ENCODE data around the gene RETREG3. TPM values are rescaled to one million over a fixed set of nuclear protein-coding genes. Genes with fewer than 3 reads are reported as not detected.

Gene RETREG3
- total RNA-seq, 2 experiments from 2014 or later = 33.5 to 50.5 TPM

DNA sequence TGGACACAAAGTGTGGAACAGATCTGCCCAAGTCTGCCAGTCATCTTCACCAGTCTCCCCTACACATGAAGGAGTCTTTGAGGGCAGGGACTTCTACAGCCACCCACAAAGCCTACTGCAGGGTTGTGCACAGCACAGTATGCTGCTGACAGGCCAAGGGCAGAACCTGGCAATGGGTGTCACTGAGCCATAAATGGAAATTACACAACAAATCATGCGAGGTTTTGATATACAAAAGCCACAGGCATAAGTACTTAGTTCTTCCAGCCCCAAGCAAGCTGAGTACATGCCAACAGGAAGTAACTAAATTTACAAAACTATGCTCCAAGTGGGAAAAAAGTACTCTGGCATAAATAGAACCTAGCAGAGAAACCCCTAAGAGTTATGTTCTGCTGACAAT, 23.8 kb downstream of the RETREG3 start:
- Histone ChIP-seq H3K4me3 (ENCODE audit: low read depth, low read length, poor library complexity, severe bottlenecking) (no peak overlapping the region), H3K27ac (ENCODE audit: low read depth, low read length, poor library complexity, severe bottlenecking) (peak overlapping the region; percentile 89), H4K20me1 (ENCODE audit: insufficient read depth, low read length) (no peaks in the 10 kb centered on the region; the same call in 1 of the 2 replicates), H3K36me3 (ENCODE audit: insufficient read depth, low read length) (peaks cover 89% of the 10 kb centered on the region), H3K9me3 (ENCODE audit: low read length) (no peaks in the 10 kb centered on the region), H2AFZ (ENCODE audit: low read length) (no peak overlapping the region), H3K4me2 (ENCODE audit: low read length) (no peak overlapping the region), H3K79me2 (ENCODE audit: insufficient read depth, low read depth, low read length) (no peaks in the 10 kb centered on the region), H3K4me1 (ENCODE audit: insufficient read depth, low read length, poor library complexity, severe bottlenecking) (peaks cover 46% of the 10 kb centered on the region), H3K9me2 (ENCODE audit: insufficient read depth, low read length) (no peaks in the 10 kb centered on the region)
- TF ChIP-seq EZH2phosphoT487 (IDR thresholded peaks at IDR 0.05; ENCODE audit: borderline replicate concordance, low read depth, low read length) = no peak
- no TSS peak for BruUV-seq (replicated peaks)
- CTCF ChIA-PET (ENCODE audit: unreplicated experiment) = no interaction called here
- intact Hi-C loops (cut with micrococcal nuclease; ENCODE audit: unreplicated experiment) = no loop called here
- POLR2A ChIA-PET = interaction anchor here (1.1 to 5.0 kb wide), 2 partner anchors 20 to 91 kb away, joined by 3 to 44 read pairs; no protein-coding TSS in a partner anchor
- no peak for DNase-seq (ENCODE audit: low spot score)

DNA sequence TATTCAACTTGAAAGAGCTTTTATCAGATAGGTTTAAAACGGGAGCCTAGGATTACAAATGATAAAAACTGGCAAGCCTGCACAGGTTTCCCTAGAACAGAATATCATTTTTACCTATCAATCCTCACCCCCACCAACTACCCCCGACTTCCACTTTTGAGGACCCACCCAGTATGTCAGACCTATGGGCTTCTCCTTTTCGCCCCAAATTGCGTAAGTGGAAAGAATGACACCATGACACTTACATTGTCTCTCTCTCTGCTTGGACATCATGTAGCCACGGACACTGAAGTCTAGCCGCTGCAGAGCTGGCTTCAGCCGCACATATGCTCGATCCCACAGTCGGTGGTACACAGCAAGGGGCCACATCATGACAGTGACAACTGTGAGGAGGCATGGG, 24.3 kb downstream of the RETREG3 start:
- peaks cover 51% of the 10 kb centered on the region for H3K4me1 ChIP-seq (ENCODE audit: insufficient read depth, low read length, poor library complexity, severe bottlenecking)
- BruUV-seq (replicated peaks) = no TSS peak
- H2AFZ ChIP-seq (ENCODE audit: low read length) = no peak overlapping the region
- no peak overlapping the region for H3K4me3 ChIP-seq (ENCODE audit: low read depth, low read length, poor library complexity, severe bottlenecking)
- H4K20me1 ChIP-seq (ENCODE audit: insufficient read depth, low read length) = no peaks in the 10 kb centered on the region; the same call in 1 of the 2 replicates
- POLR2A ChIA-PET = interaction anchor here (1.0 to 5.0 kb wide), 2 partner anchors 20 to 189 kb away, joined by 4 to 44 read pairs; no protein-coding TSS in a partner anchor
- no peak for TF ChIP-seq EZH2phosphoT487 (IDR thresholded peaks at IDR 0.05; ENCODE audit: borderline replicate concordance, low read depth, low read length)
- TF ChIP-seq, protein P1, sequence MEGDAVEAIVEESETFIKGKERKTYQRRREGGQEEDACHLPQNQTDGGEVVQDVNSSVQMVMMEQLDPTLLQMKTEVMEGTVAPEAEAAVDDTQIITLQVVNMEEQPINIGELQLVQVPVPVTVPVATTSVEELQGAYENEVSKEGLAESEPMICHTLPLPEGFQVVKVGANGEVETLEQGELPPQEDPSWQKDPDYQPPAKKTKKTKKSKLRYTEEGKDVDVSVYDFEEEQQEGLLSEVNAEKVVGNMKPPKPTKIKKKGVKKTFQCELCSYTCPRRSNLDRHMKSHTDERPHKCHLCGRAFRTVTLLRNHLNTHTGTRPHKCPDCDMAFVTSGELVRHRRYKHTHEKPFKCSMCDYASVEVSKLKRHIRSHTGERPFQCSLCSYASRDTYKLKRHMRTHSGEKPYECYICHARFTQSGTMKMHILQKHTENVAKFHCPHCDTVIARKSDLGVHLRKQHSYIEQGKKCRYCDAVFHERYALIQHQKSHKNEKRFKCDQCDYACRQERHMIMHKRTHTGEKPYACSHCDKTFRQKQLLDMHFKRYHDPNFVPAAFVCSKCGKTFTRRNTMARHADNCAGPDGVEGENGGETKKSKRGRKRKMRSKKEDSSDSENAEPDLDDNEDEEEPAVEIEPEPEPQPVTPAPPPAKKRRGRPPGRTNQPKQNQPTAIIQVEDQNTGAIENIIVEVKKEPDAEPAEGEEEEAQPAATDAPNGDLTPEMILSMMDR (conservative IDR thresholded peaks at IDR 0.05; ENCODE audit: low read length) = no peak
- H3K9me3 ChIP-seq (ENCODE audit: low read length) = no peaks in the 10 kb centered on the region
- H3K79me2 ChIP-seq (ENCODE audit: insufficient read depth, low read depth, low read length) = no peaks in the 10 kb centered on the region
- H3K27ac ChIP-seq (ENCODE audit: low read depth, low read length, poor library complexity, severe bottlenecking) = no peak overlapping the region
- intact Hi-C loops (cut with micrococcal nuclease; ENCODE audit: unreplicated experiment) = no loop called here
- CTCF ChIA-PET (ENCODE audit: unreplicated experiment) = no interaction called here
- no peak overlapping the region for H3K4me2 ChIP-seq (ENCODE audit: low read length)
- no peaks in the 10 kb centered on the region for H3K9me2 ChIP-seq (ENCODE audit: insufficient read depth, low read length)
- peaks cover 89% of the 10 kb centered on the region for H3K36me3 ChIP-seq (ENCODE audit: insufficient read depth, low read length)
- DNase-seq (ENCODE audit: low spot score) = no peak

DNA sequence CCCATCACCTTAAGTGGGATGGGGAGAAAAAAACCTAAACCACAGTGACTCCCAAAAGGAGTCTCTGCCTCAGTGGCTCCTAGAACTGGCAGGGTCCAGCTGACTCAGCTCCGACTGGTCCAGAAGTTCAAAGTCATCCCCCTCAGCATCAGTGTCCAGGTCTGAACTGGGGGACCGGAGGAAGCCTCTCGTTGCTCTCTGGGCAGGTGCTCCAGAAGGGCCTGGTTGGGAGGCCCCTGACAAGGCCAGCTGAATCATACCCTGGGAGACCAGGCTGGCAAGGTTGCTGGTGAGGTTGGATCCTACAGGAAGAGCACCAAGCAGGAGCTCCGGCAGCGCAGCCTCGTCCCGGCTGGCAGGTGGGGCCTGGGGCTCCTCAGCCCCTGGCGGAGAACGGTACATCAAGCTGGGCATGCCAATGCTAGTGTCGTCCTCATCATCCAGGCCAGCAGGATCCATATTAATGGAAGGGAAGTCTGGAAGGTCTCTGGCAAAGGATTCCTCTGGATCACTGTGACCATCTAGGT, 27.4 kb downstream of the RETREG3 start:
- POLR2A ChIA-PET = interaction anchor here (1.0 kb wide), 1 partner anchor 14 kb away, joined by 3 read pairs; no protein-coding TSS in a partner anchor

More for the DNA sequence above, 27.4 kb downstream of the RETREG3 start:
- no peaks in the 10 kb centered on the region for H3K9me2 ChIP-seq (ENCODE audit: insufficient read depth, low read length)
- no peaks in the 10 kb centered on the region; the same call in 1 of the 2 replicates for H4K20me1 ChIP-seq (ENCODE audit: insufficient read depth, low read length)
- intact Hi-C loops (cut with micrococcal nuclease; ENCODE audit: unreplicated experiment) = no loop called here
- CTCF ChIA-PET (ENCODE audit: unreplicated experiment) = no interaction called here
- H3K9me3 ChIP-seq (ENCODE audit: low read length) = no peaks in the 10 kb centered on the region
- no peak overlapping the region for H2AFZ ChIP-seq (ENCODE audit: low read length)
- TF ChIP-seq, protein P1 (conservative IDR thresholded peaks at IDR 0.05; ENCODE audit: low read length) = no peak
- TF ChIP-seq EZH2phosphoT487 (IDR thresholded peaks at IDR 0.05; ENCODE audit: borderline replicate concordance, low read depth, low read length) = no peak
- peaks cover 6% of the 10 kb centered on the region; the same call in 1 of the 2 replicates for H3K79me2 ChIP-seq (ENCODE audit: insufficient read depth, low read depth, low read length)
- DNase-seq (ENCODE audit: low spot score) = no peak
- no peak overlapping the region for H3K4me2 ChIP-seq (ENCODE audit: low read length)
- no TSS peak for BruUV-seq (replicated peaks)
- H3K27ac ChIP-seq (ENCODE audit: low read depth, low read length, poor library complexity, severe bottlenecking) = no peak overlapping the region
- H3K4me3 ChIP-seq (ENCODE audit: low read depth, low read length, poor library complexity, severe bottlenecking) = no peak overlapping the region
- peaks cover 45% of the 10 kb centered on the region for H3K4me1 ChIP-seq (ENCODE audit: insufficient read depth, low read length, poor library complexity, severe bottlenecking)
- H3K36me3 ChIP-seq (ENCODE audit: insufficient read depth, low read length) = peaks cover 76% of the 10 kb centered on the region

All from OCI-LY7 (cell line).